Parathyroid adenoma (tissue), 2 donors: ENCODE data around the gene PBX4.

Source experiments
- H2AFZ ChIP-seq: fragments of 300-600 bp; sonication (generic); one replicate; pipeline ENCODE4 v1.7.0; 2017; ENCODE audit warnings: antibody characterized with exemption, mild to moderate bottlenecking
- H3K27ac ChIP-seq: fragments of 300-600 bp; sonication (generic); one replicate; pipeline ENCODE4 v1.7.0; 2017
- H3K27me3 ChIP-seq: fragments of 300-600 bp; sonication (generic); one replicate; pipeline ENCODE4 v1.7.0; 2017; ENCODE audit warnings: low read length; ENCODE audit not compliant: control insufficient read depth, insufficient read depth
- H3K36me3 ChIP-seq: fragments of 300-600 bp; sonication (generic); one replicate; pipeline ENCODE4 v1.7.0; 2017; ENCODE audit warnings: low read length; ENCODE audit not compliant: control insufficient read depth, insufficient read depth
- H3K4me1 ChIP-seq: fragments of 300-600 bp; sonication (generic); one replicate; pipeline ENCODE4 v1.7.0; 2017; ENCODE audit warnings: control low read depth
- H3K4me2 ChIP-seq: fragments of 300-600 bp; sonication (generic); one replicate; pipeline ENCODE4 v1.7.0; 2017; ENCODE audit warnings: low read length
- H3K4me3 ChIP-seq: fragments of 300-600 bp; sonication (generic); one replicate; pipeline ENCODE4 v1.7.0; 2017; ENCODE audit warnings: low read depth, low read length
- H3K79me2 ChIP-seq: fragments of 300-600 bp; sonication (generic); one replicate; pipeline ENCODE4 v1.7.0; 2017; ENCODE audit warnings: control low read depth
- H3K9ac ChIP-seq: fragments of 300-600 bp; sonication (generic); one replicate; pipeline ENCODE4 v1.7.0; 2017; ENCODE audit warnings: mild to moderate bottlenecking
- H3K9me3 ChIP-seq: fragments of 300-600 bp; sonication (generic); one replicate; pipeline ENCODE4 v1.7.0; 2017; ENCODE audit warnings: low read length; ENCODE audit not compliant: control insufficient read depth
- CTCF ChIP-seq: fragments of 300-600 bp; sonication (generic); IDR thresholded peaks from one replicate; pipeline ENCODE4 v1.7.0; 2017; ENCODE audit warnings: antibody characterized with exemption, mild to moderate bottlenecking
- donor health status: primary hyperparathyroidism.

The PBX4 gene

DNA sequence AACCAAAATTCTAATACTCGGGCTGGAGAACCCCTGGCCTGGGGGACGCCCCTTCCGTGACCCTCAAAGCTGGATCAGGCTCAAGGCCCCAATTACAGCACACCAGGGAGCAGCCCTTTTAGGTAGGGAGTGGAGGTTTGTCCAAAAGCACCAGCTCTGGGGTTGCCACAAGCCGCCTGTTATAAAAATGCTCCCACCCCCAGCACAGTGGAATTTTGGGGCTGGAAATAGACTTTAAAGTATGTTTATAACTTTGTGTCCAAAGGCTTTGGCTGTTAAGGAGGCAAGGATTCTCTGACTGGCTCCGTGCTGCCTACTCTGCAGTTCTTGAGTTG is 25.5 kb upstream of the PBX4 start:
- H3K9me3 ChIP-seq: no peaks in the 10 kb centered on the region
- TF ChIP-seq CTCF: no peak
- peaks cover 5% of the 10 kb centered on the region for H3K4me1 ChIP-seq
- no peak overlapping the region for H3K4me3 ChIP-seq
- H3K79me2 ChIP-seq: no peaks in the 10 kb centered on the region
- H3K4me2 ChIP-seq: peak overlapping the region; percentile 92
- peak overlapping the region; percentile 79 for H2AFZ ChIP-seq
- H3K36me3 ChIP-seq: no peaks in the 10 kb centered on the region
- no peak overlapping the region for H3K27ac ChIP-seq
- H3K9ac ChIP-seq: no peak overlapping the region
- H3K27me3 ChIP-seq: no peaks in the 10 kb centered on the region

DNA sequence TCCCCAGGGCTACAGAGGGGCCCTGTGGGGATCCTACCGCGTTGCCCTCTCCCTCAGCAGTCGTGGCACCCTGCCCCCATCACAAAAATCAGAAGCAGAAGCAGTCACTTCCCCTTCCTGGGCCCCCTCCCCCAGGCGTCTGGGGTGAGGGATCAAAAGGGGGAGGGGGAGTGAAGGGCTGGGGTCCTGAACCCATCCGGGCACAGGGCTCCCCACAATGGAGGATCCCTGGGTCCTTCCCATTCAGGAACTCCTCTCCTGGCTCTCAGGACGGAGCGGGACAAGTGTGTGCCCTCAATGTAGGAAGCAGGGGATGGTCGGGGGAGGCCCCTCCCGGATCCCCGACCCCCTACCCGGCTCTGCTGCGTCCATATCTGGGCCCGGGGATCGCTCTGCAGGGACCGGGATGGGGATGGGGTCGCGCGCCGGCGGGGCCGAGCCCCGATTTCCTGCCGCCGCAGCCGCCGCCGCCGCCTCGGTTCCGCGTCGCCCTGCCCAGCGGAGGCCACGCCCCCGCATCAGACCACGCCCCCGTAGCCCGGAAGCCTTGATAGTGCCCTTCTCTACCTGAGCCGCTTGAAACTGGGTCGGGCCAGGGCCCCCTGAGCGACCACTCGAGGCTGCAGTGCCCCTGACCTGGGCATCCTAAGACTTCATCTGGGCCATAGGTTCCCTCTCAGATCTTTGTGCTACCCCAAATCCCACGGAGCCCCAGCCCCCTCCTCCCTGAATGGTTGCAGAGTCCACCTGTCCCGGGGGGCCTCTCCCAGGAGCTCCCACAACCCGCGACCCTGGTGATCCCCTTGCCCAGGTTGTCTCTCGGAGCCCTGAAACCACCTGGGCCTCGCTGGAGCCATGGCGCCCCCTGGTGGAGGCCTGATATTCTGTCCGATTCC is 24.9 kb upstream of the PBX4 start, which contains the start of gene GMIP:
Gene GMIP (minus strand): TSS at position 500 of the 896 bp plus-strand sequence. CDS start 128 bp downstream, at position 372.
- H3K27ac ChIP-seq: no peak within 1 kb of the TSS
- no peaks in the 10 kb centered on the region for H3K36me3 ChIP-seq
- H3K79me2 ChIP-seq: no peaks in the 10 kb centered on the region
- H3K9ac ChIP-seq: no peak within 1 kb of the TSS
- H3K27me3 ChIP-seq: no peaks in the 10 kb centered on the region
- peak within 1 kb of the TSS; percentile 67 for H3K4me3 ChIP-seq
- peaks cover 5% of the 10 kb centered on the region for H3K4me1 ChIP-seq
- peak within 1 kb of the TSS; percentile 79 for H2AFZ ChIP-seq
- H3K9me3 ChIP-seq: no peaks in the 10 kb centered on the region
- H3K4me2 ChIP-seq: peak within 1 kb of the TSS; percentile 92
- peak; percentile 97 for TF ChIP-seq CTCF

- Histone ChIP-seq H3K36me3 (no peaks in the 10 kb centered on the region), H3K79me2 (no peaks in the 10 kb centered on the region), H2AFZ (peak overlapping the region; percentile 79), H3K4me1 (peaks cover 5% of the 10 kb centered on the region), H3K4me3 (peak overlapping the region; percentile 67), H3K9ac (no peak overlapping the region), H3K9me3 (no peaks in the 10 kb centered on the region), H3K27ac (no peak overlapping the region), H3K4me2 (peak overlapping the region; percentile 92), H3K27me3 (no peaks in the 10 kb centered on the region)
- TF ChIP-seq CTCF: no peak
Measured at GRCh38 chr19:19642506-19643157, 24.1 kb upstream of the PBX4 start.

DNA sequence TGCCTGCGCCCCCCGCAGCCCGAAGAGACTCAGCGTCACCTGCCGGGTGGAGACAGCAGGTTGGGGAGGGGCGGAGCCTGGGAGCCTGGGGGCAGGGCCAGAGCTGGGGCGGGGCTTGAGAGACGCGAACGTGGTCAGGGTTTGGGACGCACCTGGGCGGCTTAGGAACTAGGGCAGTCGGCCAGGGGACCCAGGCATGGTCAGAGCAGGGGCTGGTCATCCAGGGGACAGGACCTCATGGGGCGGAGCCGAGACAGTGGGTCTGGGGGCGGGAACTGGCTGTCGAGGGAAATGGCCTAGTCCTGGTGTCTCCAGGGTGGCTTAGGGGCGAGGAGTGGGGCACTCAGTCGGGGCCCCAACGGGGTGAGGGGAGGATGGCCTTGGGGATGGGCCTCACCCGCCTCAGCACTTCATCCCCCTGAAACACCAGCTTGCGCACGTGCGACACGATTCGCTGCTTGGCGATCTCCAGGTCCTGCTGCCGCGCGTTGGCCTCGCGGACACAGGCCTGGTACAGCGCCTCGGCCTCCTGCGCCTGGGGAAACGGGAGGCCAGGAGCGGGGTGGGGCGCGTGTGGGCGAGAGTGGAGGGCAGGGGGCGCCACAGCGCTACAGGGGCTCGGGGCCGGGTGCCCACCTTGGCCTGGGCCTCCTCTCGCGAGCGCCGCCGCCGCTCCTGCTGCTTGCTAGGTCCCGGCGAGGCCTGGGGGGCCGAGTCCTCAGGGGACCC is 19.2 kb upstream of the PBX4 start:
- no peaks in the 10 kb centered on the region for H3K27me3 ChIP-seq
- peaks cover 9% of the 10 kb centered on the region for H3K4me1 ChIP-seq
- H2AFZ ChIP-seq: peak overlapping the region; percentile 90
- no peak for TF ChIP-seq CTCF
- no peaks in the 10 kb centered on the region for H3K36me3 ChIP-seq
- H3K4me2 ChIP-seq: peak overlapping the region; percentile 31
- H3K9me3 ChIP-seq: no peaks in the 10 kb centered on the region
- H3K4me3 ChIP-seq: no peak overlapping the region
- H3K79me2 ChIP-seq: no peaks in the 10 kb centered on the region
- no peak overlapping the region for H3K27ac ChIP-seq
- no peak overlapping the region for H3K9ac ChIP-seq
